ES-I3 (cell line): ENCODE data around the gene JMJD1C.
"Not testable (repeated sequence)": the region's sequence is repeated elsewhere in the genome, so short reads cannot be mapped to it uniquely, and the experiment has no call there.

Source experiments
- H3K36me3 ChIP-seq: 2 replicates; pipeline ENCODE4 v1.6.1; 2013; ENCODE audit warnings: mild to moderate bottlenecking, low read length, control low read depth, moderate library complexity; ENCODE audit not compliant: insufficient read depth
- H3K4me1 ChIP-seq: 2 replicates; pipeline ENCODE4 v1.6.1; 2013; ENCODE audit warnings: mild to moderate bottlenecking, control low read depth, low read length; ENCODE audit not compliant: insufficient read depth
- H3K9ac ChIP-seq: 2 replicates; pipeline ENCODE4 v1.6.1; 2013; ENCODE audit warnings: low read depth, mild to moderate bottlenecking, low read length, moderate library complexity
- H3K9me3 ChIP-seq: 2 replicates; pipeline ENCODE4 v1.6.1; 2013; ENCODE audit warnings: mild to moderate bottlenecking, low read length, moderate library complexity; ENCODE audit not compliant: control insufficient read depth, insufficient read depth

The JMJD1C gene, protein sequence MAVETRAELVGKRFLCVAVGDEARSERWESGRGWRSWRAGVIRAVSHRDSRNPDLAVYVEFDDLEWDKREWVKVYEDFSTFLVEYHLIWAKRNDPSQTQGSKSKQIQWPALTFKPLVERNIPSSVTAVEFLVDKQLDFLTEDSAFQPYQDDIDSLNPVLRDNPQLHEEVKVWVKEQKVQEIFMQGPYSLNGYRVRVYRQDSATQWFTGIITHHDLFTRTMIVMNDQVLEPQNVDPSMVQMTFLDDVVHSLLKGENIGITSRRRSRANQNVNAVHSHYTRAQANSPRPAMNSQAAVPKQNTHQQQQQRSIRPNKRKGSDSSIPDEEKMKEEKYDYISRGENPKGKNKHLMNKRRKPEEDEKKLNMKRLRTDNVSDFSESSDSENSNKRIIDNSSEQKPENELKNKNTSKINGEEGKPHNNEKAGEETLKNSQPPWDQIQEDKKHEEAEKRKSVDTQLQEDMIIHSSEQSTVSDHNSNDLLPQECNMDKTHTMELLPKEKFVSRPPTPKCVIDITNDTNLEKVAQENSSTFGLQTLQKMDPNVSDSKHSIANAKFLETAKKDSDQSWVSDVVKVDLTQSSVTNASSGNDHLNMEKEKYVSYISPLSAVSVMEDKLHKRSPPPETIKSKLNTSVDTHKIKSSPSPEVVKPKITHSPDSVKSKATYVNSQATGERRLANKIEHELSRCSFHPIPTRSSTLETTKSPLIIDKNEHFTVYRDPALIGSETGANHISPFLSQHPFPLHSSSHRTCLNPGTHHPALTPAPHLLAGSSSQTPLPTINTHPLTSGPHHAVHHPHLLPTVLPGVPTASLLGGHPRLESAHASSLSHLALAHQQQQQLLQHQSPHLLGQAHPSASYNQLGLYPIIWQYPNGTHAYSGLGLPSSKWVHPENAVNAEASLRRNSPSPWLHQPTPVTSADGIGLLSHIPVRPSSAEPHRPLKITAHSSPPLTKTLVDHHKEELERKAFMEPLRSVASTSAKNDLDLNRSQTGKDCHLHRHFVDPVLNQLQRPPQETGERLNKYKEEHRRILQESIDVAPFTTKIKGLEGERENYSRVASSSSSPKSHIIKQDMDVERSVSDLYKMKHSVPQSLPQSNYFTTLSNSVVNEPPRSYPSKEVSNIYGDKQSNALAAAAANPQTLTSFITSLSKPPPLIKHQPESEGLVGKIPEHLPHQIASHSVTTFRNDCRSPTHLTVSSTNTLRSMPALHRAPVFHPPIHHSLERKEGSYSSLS (N-terminal part only)

DNA sequence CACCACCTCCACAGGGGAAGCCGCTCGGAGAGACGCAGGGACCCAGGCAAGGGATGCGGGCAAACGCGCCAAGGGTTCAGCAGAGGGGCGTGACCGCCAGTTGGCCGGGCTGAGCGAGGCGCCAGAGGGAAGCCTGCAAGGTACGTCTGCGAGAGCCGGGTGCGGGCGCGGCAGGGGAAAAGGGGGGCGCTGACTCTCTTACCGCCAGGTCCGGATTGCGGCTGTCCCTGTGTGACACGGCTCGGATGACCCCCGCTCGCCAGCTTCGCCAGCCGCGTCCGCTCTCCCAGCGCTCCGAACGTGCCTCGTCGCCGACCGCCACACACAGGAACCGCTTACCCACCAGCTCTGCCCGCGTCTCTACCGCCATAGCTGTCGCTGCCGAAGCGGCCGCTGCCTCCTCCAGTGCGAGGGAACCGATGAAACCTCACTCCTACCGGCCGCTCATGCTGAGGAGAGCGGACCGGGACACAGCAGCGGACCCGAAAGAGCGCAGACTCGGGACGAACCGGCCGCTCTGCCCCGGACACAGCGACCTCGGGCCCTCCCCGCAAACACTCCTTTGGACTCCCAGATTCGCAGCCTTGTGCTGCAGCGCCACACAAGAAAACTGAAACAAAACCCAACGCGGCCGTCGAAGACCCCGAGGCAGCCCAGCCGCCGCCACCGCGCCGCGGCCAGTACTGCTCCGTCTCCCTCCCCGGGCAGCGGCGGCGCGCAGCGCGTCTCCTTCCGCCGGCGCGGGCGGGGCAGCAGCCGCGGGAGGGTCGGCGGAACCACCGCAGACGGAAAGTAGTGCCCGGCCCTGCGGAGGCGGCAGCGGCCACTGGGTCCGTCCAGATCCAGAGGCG lies at the start of gene JMJD1C:
TSS of gene JMJD1C (minus strand) at position 685 of the 851 bp plus-strand sequence. CDS start at position 370, 315 bp downstream.
- no peaks in the 10 kb centered on the region for H3K36me3 ChIP-seq
- peaks cover 5% of the 10 kb centered on the region for H3K9me3 ChIP-seq
- H3K9ac ChIP-seq = peak within 1 kb of the TSS; percentile 91
- peaks cover 7% of the 10 kb centered on the region for H3K4me1 ChIP-seq

DNA sequence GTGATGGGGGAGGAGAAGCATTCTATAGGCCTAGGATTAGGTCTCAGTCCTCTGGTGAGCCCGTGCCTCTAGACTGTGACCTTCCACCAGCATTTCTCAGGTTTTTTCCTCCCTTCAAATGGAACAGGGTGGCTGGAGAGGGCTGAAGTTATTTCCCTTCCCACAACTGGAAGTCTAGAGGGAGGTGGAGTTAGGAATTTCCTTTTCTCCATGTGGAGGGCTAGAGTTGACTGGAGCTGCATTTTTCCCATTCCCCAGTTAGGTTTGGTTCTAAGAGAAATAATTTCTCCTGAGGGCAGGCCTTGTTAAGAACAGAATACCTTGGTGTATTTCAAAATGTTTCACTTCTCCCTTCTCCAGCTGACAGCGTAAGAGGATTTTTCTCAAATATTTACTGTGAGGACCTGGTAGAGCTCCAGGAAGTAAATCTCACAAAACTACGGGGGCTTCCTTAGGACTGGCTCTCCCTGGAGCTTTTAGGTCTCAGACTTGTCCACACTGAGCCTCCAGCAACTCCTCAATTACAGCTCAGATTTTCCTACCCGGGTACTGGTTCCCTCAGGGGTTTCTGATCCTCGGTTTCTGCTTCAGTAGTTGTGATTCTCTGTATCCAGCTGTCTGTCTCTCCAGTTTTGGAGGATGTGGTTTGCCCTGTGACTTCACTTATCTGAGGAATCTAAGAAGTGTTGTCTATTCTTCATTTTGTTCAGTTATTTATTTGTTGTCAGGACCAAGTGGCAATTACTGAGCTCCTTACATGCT lies 49.4 kb upstream of the JMJD1C start:
- peak overlapping the region; percentile 33 for H3K9ac ChIP-seq
- peaks cover 42% of the 10 kb centered on the region for H3K4me1 ChIP-seq
- H3K9me3 ChIP-seq = no peaks in the 10 kb centered on the region
- H3K36me3 ChIP-seq = no peaks in the 10 kb centered on the region

DNA sequence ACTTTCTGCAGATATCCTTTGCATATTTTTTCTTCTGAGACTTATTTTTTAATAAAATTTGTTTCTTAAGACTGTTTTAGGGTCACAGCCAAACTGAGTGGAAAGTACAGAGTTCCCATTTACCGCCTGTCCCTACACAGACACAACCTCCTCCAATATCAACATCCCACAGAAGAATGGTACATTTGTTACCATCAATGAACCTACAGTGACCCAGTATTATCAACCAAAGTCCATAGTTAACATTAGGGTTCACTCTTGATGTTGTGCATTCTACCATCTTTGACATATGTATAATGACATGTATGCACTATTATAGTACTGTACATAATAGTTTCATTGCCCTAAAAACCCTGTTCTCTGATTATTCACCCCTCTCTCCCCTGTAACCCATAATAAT lies 40.8 kb upstream of the JMJD1C start:
- H3K36me3 ChIP-seq = no peaks in the 10 kb centered on the region
- H3K9ac ChIP-seq = no peak overlapping the region
- peaks cover 25% of the 10 kb centered on the region for H3K4me1 ChIP-seq
- H3K9me3 ChIP-seq = no peaks in the 10 kb centered on the region

DNA sequence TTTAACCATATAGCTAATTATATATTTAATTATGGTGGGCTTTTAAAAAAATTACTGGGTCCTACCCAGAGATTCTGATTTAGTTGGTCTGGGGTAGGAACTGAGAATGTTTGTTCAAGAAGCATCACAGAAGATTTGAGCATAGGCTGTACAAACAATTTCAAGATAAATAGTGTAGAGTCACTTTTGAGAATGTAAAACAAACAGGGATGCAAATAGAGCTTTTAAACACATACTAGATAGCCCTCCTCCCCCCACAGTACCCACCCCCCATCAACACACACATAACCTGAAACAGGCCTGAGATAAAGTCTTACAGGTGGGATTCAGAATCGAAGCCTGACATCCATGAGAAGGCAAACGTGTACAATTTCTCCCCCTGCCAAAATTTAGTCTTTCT lies 39.8 kb upstream of the JMJD1C start:
- Histone ChIP-seq H3K9ac (no peak overlapping the region), H3K9me3 (no peaks in the 10 kb centered on the region), H3K36me3 (no peaks in the 10 kb centered on the region), H3K4me1 (peaks cover 25% of the 10 kb centered on the region)

DNA sequence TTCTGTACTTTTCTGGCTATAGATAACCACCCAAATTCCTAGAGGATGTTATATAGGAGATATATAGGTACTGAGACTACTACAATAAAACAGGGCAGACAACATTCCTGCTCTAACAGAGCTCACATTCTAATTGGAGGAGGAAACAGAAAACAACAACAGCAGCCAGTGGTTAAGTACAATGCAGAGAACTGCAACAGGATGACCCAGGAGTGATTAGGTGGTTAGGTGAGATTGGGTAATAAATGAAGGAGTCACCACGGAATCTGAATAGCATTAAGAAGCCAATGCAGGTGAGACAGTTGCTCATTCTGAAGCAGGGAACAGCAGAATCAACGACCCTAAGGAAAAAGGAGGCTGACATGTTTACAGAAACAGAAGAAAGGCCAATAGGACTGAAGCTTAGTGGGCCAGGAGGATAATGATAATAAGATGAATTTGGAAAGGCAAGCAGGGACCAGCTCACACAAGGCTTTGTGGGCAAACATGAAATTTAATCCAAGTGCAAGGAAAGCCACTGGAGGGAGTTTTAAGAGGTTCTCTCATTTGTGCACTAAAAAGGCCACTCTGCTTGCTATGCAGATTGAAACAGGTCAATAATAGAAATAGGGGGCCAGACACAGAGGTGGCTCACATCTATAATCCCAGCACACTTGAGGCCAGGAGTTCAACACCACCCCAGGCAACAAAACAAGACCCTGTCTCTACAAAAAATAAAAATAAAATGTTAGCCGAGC lies 38.5 kb upstream of the JMJD1C start:
- peaks cover 25% of the 10 kb centered on the region for H3K4me1 ChIP-seq
- H3K9ac ChIP-seq = no peak overlapping the region
- no peaks in the 10 kb centered on the region for H3K36me3 ChIP-seq
- H3K9me3 ChIP-seq = no peaks in the 10 kb centered on the region

DNA sequence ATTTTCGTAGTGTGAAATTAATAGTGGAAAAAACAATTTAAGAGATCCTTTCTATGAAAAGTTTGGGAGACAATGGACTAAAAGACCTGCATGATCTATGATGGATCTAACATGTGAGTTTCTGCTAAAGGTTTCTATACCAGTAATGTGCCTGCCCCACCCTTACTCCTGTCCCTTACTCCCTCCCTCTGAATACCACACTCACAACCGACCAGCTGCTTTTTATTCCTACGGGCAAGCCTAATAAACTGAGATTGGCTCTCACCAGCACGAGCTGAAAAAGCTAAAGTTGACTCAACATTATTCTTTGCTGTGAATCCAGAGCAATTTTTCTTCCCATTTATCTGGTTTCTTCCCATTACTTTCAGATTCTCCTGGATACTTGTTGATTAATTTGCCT lies 37.6 kb upstream of the JMJD1C start:
- H3K9me3 ChIP-seq = no peaks in the 10 kb centered on the region

DNA sequence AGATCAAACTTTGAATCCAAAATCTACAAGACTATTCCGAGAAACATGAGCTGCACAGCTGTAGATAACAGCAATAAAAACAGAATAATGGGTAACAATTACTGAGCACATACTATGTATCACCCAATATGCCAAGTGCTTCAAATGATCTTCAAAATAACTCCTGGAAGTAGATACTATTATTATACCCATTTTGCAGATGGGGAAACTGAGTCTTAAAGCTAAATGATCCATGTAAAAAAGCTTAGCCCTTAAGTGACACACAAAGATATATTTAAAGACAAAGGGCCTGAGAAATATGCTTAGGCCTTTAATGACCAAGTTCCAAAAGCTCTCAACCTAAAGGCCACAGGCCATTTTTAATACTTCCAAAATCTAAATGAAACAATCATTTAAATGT lies 37.1 kb upstream of the JMJD1C start:
- Histone ChIP-seq H3K9me3 (no peaks in the 10 kb centered on the region), H3K36me3 (no peaks in the 10 kb centered on the region), H3K4me1 (peaks cover 25% of the 10 kb centered on the region), H3K9ac (no peak overlapping the region)

More for the DNA sequence above, 37.6 kb upstream of the JMJD1C start:
- H3K4me1 ChIP-seq = peaks cover 25% of the 10 kb centered on the region
- H3K9ac ChIP-seq = no peak overlapping the region
- H3K36me3 ChIP-seq = no peaks in the 10 kb centered on the region

DNA sequence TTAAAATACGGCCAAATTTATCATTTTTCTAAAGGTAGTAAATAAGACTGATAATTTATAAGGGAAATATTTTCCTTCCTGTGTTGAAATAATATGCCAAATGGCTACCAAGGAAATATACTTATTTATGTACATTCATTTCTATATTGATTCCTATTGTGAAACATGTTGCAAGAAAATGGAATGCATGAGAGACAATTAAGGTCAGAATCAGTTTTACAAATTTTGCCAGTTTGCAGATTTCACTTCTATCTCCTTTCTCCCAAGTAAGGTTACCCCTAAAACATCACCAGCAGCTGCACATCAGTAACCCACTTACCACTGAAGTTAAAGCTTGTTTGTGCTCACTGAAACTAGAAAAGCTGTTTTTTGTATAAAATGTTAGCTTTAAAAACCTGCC lies 36.2 kb upstream of the JMJD1C start:
- Histone ChIP-seq H3K36me3 (no peaks in the 10 kb centered on the region), H3K4me1 (peaks cover 25% of the 10 kb centered on the region), H3K9ac (no peak overlapping the region), H3K9me3 (no peaks in the 10 kb centered on the region)

DNA sequence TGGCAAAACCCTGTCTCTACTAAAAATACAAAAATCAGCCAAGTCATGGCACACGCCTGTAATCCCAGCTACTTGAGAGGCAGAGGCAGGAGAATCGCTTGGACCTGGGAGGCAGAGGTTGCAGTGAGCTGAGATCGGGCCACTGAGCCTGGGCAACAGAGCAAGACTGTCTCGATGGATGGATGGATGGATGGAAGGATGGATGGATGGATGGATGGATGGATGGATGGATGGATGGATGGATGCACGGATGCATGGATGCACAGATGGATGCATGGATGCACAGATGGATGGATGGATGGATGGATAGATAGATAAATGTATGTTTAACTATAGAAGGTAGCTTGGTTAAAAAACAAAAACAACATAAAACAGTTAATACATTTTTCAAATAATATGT lies 34.8 kb upstream of the JMJD1C start:
- peaks cover 21% of the 10 kb centered on the region for H3K4me1 ChIP-seq
- not testable (repeated sequence) for H3K9me3 ChIP-seq, H3K9ac ChIP-seq, H3K36me3 ChIP-seq

DNA sequence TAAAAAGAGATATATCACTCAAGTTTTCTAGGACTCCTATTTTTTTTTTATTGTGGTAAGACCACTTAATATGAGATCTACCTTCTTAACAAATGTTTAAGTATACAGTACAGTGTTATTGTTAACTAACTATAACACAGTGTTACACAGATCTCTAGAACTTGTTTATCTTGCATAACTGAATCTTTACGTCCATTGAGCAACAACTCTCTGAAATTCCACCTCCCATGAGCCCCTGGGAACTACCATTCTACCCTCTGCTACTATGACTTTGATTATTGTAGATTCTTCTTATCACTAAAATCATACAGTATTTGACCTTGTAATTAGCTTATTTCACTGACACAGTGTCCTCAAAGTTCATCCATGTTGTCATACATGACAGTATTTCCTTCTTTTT lies 32.9 kb upstream of the JMJD1C start:
- Histone ChIP-seq H3K36me3 (no peaks in the 10 kb centered on the region), H3K9ac (no peak overlapping the region), H3K4me1 (peaks cover 4% of the 10 kb centered on the region), H3K9me3 (no peaks in the 10 kb centered on the region)

DNA sequence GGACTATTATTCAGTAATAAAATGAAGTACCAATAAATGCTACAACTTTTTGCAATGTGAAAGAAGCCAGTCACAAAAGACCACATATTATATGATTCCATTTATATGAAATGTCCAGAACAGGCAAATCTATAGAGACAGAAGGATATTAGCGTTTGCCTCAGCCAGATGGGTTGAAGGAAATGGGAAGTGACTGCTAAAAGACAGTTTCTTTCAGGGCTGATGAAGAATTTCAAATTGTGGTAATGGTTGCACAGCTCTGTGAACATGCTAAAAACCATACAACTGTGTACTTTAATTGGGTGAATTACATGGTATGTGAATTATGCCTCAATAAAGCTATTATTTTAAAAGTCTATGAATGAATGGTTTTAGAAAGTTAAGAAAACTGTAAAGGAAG lies 31.5 kb upstream of the JMJD1C start:
- Histone ChIP-seq H3K4me1 (no peaks in the 10 kb centered on the region; the same call in none of the 2 replicates), H3K9ac (no peak overlapping the region), H3K9me3 (no peaks in the 10 kb centered on the region), H3K36me3 (no peaks in the 10 kb centered on the region)

DNA sequence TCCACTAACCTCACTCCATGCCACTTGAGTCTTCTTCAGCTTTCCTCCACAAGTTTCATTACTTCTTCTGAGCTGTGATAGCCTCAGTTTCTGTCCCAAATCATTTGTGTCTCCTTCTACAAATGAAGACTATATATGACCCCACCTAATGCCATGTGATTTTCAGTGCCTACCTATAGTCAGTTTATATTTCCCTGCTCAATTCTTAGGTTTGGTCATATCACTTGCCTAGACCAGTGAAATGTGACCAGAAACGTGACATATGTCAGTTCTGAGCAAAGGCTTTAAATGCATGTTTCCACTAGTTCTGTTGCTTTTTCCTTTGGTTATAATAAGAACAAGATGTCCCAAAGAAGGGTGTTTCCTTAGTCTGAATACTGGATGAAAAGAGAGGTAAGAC lies 30.8 kb upstream of the JMJD1C start:
- no peaks in the 10 kb centered on the region for H3K36me3 ChIP-seq
- H3K9ac ChIP-seq = no peak overlapping the region
- H3K4me1 ChIP-seq = no peaks in the 10 kb centered on the region; the same call in none of the 2 replicates
- H3K9me3 ChIP-seq = no peaks in the 10 kb centered on the region
